BJ (cell line): ENCODE measurements around the gene ZNF608. TPM values are rescaled to one million over a fixed set of nuclear protein-coding genes. Genes with fewer than 3 reads are reported as not detected.
A peak's percentile ranks its signal among the peaks of the same experiment; 100 is the strongest.

Experiments used
- CTCF ChIA-PET: fragments of 350-600 bp; formaldehyde crosslinking; extraction: SDS; loops from one replicate; lab custom pipeline; 2021; ENCODE audit warnings: antibody characterized with exemption, inconsistent platforms; lab: Yijun Ruan, JAX
- POLR2A ChIA-PET: fragments of 300-600 bp; sonication (Branson Sonifier 250); formaldehyde crosslinking; extraction: SDS; loops from one replicate; lab custom pipeline; 2021; ENCODE audit warnings: antibody characterized with exemption; lab: Charles Lee
- DNase-seq: peaks from one replicate; pipeline ENCODE4 v3.0.0-alpha.2; 2011; ENCODE audit warnings: low read depth
- H3K27me3 ChIP-seq: 2 replicates; pipeline ENCODE4 v1.6.0; 2011; ENCODE audit warnings: low read length; ENCODE audit not compliant: control insufficient read depth, insufficient read depth
- H3K36me3 ChIP-seq: 2 replicates; pipeline ENCODE4 v1.5.1; 2011; ENCODE audit warnings: low read length; ENCODE audit not compliant: control insufficient read depth, insufficient read depth
- H3K4me3 ChIP-seq: 2 replicates; pipeline ENCODE4 v1.5.1; 2011; ENCODE audit warnings: low read depth, mild to moderate bottlenecking, control low read depth, low read length
- polyA plus RNA-seq: library from polyadenylated mRNA; depleted of rRNA; stranded (reverse); fragments of >200 nt; gene quantifications from 2 replicates; pipeline ENCODE4 v1.2.3, GENCODE V29; 2011
- TF ChIP-seq, protein P1 (sequence below): IDR thresholded peaks from 2 replicates; pipeline ENCODE4 v1.5.1; 2011; ENCODE audit warnings: low read depth, mild to moderate bottlenecking, control low read depth, inconsistent platforms, low read length, moderate library complexity; ENCODE audit not compliant: insufficient read depth

The ZNF608 gene
- polyA plus RNA-seq, 1 experiment = 0.43 TPM

DNA sequence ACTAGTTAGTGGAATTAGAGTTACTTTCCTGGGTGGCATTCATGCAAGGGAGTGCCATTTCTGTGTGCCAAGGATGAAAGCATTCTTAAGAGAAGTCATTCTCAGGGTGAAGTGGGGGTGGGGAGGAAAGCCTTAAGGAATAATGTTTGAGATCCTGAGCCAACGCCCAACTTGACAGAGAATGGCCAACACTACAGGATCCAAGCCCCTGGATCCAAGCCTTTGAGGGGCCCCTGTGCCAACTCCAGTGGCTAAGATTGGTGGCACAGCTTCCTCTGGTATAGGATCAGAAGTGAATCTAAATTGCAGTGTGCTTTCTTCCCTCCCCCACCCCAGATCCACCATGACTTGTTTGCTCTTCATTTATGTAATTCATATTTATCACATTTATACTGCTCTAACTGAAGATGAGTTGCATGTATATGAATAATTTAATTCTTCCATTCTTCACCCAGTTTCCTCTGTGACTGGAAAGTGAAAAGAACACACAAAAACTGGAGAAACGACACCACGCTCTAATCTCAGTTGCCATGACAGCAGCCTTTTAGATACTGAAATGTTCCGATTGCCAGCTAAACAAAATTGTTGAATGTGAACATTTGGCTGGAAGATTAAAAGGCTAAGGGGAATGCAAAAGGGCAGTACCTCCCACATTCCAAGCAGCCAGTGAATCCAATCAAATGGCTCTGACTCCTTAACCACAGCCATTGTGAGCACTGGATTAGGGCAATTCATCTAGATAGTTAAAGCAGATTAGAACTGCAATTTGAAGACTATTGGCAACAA is 4.5 kb downstream of the ZNF608 start:
- ChIA-PET POLR2A (no interaction called here), CTCF (interaction anchor here (1.4 kb wide), 1 partner anchor 601 kb away, joined by 3 read pairs; no protein-coding TSS in a partner anchor)
- H3K27me3 ChIP-seq = peaks cover 14% of the 10 kb centered on the region
- TF ChIP-seq, protein P1, sequence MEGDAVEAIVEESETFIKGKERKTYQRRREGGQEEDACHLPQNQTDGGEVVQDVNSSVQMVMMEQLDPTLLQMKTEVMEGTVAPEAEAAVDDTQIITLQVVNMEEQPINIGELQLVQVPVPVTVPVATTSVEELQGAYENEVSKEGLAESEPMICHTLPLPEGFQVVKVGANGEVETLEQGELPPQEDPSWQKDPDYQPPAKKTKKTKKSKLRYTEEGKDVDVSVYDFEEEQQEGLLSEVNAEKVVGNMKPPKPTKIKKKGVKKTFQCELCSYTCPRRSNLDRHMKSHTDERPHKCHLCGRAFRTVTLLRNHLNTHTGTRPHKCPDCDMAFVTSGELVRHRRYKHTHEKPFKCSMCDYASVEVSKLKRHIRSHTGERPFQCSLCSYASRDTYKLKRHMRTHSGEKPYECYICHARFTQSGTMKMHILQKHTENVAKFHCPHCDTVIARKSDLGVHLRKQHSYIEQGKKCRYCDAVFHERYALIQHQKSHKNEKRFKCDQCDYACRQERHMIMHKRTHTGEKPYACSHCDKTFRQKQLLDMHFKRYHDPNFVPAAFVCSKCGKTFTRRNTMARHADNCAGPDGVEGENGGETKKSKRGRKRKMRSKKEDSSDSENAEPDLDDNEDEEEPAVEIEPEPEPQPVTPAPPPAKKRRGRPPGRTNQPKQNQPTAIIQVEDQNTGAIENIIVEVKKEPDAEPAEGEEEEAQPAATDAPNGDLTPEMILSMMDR = no peak
- no peak overlapping the region for H3K4me3 ChIP-seq
- no peaks in the 10 kb centered on the region for H3K36me3 ChIP-seq
- DNase-seq = no peak

DNA sequence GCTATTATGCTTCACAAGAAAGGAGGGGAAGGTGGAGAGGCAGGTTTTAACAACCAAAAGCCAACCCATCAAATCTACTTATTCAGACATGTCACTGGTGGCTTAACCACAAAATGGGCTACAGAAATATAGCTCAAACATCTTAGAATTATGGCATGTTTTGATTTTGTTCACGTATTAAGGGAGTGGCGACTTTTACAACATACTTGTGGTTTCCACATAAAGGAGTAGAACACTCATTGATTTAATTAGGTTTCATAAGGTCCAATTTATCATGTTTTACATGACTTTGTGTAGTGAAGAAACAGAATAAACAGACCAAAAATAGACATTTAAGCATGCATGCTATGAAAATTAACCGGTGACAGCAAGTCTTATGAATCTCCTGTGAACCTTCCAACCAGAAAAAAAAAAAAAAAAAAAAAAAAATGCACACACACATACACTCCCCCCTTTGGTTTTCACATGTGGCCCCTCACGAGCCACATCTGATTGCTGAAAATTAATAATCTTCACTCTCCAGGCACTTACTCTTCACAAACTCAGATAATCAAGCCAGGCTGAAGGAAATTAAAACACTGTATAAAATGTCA is 5.4 kb downstream of the ZNF608 start:
- ChIA-PET POLR2A (no interaction called here), CTCF (interaction anchor here (1.4 kb wide), 1 partner anchor 602 kb away, joined by 3 read pairs; no protein-coding TSS in a partner anchor)
- no peaks in the 10 kb centered on the region for H3K36me3 ChIP-seq
- H3K27me3 ChIP-seq = peaks cover 14% of the 10 kb centered on the region
- no peak overlapping the region for H3K4me3 ChIP-seq
- TF ChIP-seq, protein P1 = no peak
- peak; percentile 89 for DNase-seq

DNA sequence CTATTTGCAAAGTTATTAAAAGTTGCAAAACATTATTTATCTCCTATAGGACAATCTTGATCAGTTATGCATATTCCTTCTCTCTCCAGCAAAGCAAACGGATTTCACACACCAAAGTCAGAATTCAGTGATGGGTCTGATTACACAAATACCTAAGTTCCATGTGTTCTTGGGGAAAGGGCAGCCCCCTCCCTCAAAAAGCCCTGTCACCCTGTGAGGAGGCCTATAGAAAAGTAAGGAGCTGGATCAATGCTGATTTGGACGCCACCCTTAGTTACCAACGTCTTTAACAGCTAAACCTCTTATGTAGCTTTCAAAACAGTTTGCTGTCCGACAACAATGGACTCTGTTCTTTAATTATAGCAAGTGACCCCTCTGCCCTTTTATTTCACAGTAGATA is 6.4 kb downstream of the ZNF608 start:
- TF ChIP-seq, protein P1 = no peak
- ChIA-PET POLR2A (no interaction called here), CTCF (no interaction called here)
- Histone ChIP-seq H3K4me3 (no peak overlapping the region), H3K36me3 (no peaks in the 10 kb centered on the region), H3K27me3 (peaks cover 11% of the 10 kb centered on the region)
- no peak for DNase-seq

DNA sequence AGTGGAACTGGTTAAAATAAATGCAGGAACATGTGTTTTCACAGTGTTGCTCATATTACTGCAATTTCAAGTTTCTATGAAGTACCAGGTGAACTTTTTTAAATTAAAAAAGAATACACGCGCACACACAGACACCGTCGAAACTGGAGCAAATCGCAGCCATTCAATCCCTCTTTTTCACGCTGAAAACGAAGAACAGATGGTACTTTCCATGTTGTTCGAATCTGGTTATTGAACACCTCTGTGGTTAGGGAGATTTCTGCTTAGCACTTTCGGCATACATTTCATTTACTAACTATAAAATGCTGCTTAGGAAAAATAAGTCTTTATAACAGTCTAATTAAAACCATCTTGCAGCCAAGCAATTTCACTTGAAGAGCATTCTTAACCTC is 6.8 kb downstream of the ZNF608 start:
- Histone ChIP-seq H3K36me3 (no peaks in the 10 kb centered on the region), H3K27me3 (peaks cover 11% of the 10 kb centered on the region), H3K4me3 (no peak overlapping the region)
- ChIA-PET POLR2A (no interaction called here), CTCF (no interaction called here)
- TF ChIP-seq, protein P1 = no peak
- DNase-seq = no peak
